Nephron progenitor cell (in vitro differentiated cells): ENCODE data around the gene GORASP2.

ENCODE experiments used
- DNase-seq: peaks from one replicate; pipeline ENCODE4 v3.0.0; 2021
- H3K27ac Mint-ChIP-seq: 2 replicates; pipeline ENCODE4 v1.8.0; 2021; ENCODE audit warnings: mild to moderate bottlenecking, moderate library complexity, mixed read lengths
- H3K27me3 Mint-ChIP-seq: 2 replicates; pipeline ENCODE4 v1.8.0; 2021; ENCODE audit warnings: mild to moderate bottlenecking, low read depth, mixed read lengths; ENCODE audit not compliant: poor library complexity
- H3K36me3 Mint-ChIP-seq: 2 replicates; pipeline ENCODE4 v1.8.0; 2021; ENCODE audit warnings: low read depth, mixed read lengths
- H3K4me1 Mint-ChIP-seq: 2 replicates; pipeline ENCODE4 v1.8.0; 2021; ENCODE audit warnings: mixed read lengths
- H3K4me3 Mint-ChIP-seq: 2 replicates; pipeline ENCODE4 v1.8.0; 2021; ENCODE audit warnings: mild to moderate bottlenecking, moderate library complexity, mixed read lengths
- H3K9me3 Mint-ChIP-seq: 2 replicates; pipeline ENCODE4 v1.8.0; 2021; ENCODE audit warnings: mild to moderate bottlenecking, moderate library complexity, mixed read lengths
- CTCF ChIP-seq: fragments of 200-600 bp; sonication (generic); IDR thresholded peaks from 2 replicates; pipeline ENCODE4 v1.5.0; 2021; ENCODE audit warnings: antibody characterized with exemption

GORASP2 gene

GRCh38 chr2:170886386-170886785 is 42.7 kb upstream of the GORASP2 start:
- Mint-ChIP-seq H3K4me1 (peaks cover 9% of the 10 kb centered on the region), H3K27me3 (peaks cover 12% of the 10 kb centered on the region), H3K36me3 (no peaks in the 10 kb centered on the region), H3K9me3 (no peaks in the 10 kb centered on the region), H3K27ac (no peak overlapping the region), H3K4me3 (no peak overlapping the region)
- no peak for DNase-seq
- no peak for TF ChIP-seq CTCF

- Mint-ChIP-seq H3K9me3 (no peaks in the 10 kb centered on the region), H3K27ac (no peak overlapping the region), H3K36me3 (no peaks in the 10 kb centered on the region), H3K4me3 (no peak overlapping the region), H3K4me1 (peaks cover 4% of the 10 kb centered on the region), H3K27me3 (peaks cover 12% of the 10 kb centered on the region)
- no peak for TF ChIP-seq CTCF
- no peak for DNase-seq
Observed at GRCh38 chr2:170887496-170887895, 41.6 kb upstream of the GORASP2 start.

GRCh38 chr2:170887896-170888295 is 41.2 kb upstream of the GORASP2 start:
- Mint-ChIP-seq H3K9me3 (no peaks in the 10 kb centered on the region), H3K4me1 (peaks cover 4% of the 10 kb centered on the region), H3K4me3 (no peak overlapping the region), H3K36me3 (no peaks in the 10 kb centered on the region), H3K27ac (no peak overlapping the region), H3K27me3 (peaks cover 8% of the 10 kb centered on the region)
- DNase-seq: no peak
- TF ChIP-seq CTCF: no peak

- Mint-ChIP-seq H3K4me1 (peaks cover 27% of the 10 kb centered on the region), H3K36me3 (no peaks in the 10 kb centered on the region), H3K4me3 (no peak overlapping the region), H3K9me3 (no peaks in the 10 kb centered on the region), H3K27ac (no peak overlapping the region), H3K27me3 (peaks cover 7% of the 10 kb centered on the region)
- TF ChIP-seq CTCF: no peak
- no peak for DNase-seq
Observed at GRCh38 chr2:170891893-170892292, 37.2 kb upstream of the GORASP2 start.

GRCh38 chr2:170892391-170892951 is 36.6 kb upstream of the GORASP2 start:
- Mint-ChIP-seq H3K36me3 (no peaks in the 10 kb centered on the region), H3K27me3 (peaks cover 7% of the 10 kb centered on the region), H3K9me3 (no peaks in the 10 kb centered on the region), H3K4me3 (no peak overlapping the region), H3K27ac (no peak overlapping the region), H3K4me1 (peaks cover 29% of the 10 kb centered on the region)
- TF ChIP-seq CTCF: no peak
- no peak for DNase-seq

GRCh38 chr2:170895023-170895757 is 33.9 kb upstream of the GORASP2 start:
- no peak overlapping the region for H3K27ac Mint-ChIP-seq
- TF ChIP-seq CTCF: no peak
- peaks cover 25% of the 10 kb centered on the region for H3K4me1 Mint-ChIP-seq
- no peak overlapping the region for H3K4me3 Mint-ChIP-seq
- DNase-seq: no peak
- no peaks in the 10 kb centered on the region for H3K27me3 Mint-ChIP-seq
- no peaks in the 10 kb centered on the region for H3K36me3 Mint-ChIP-seq
- H3K9me3 Mint-ChIP-seq: no peaks in the 10 kb centered on the region
